Measurements from ENCODE around the gene CFHR2.
A peak's percentile ranks its signal among the peaks of the same experiment; 100 is the strongest.

Gene CFHR2

DNA sequence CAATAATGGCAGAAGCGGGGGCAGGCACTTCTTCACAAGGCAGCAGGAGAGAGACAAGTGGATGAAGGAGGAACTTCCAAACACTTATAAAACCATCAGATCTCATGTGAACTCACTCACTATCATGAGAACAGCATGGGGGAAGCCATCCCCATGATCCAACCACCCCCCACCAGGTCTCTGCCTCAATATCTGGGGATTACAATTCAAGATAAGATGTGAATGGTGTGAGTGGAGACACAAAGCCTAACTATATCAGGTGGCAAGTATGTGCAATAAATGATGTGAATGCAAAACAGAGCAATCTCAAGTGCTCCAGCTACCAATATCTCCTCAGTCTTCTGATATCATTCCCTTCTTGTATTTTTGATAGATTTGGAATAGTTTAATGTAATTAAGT lies 12.4 kb downstream of the CFHR2 start:
- Histone ChIP-seq H3K18ac (ENCODE audit: low read length) (no peak overlapping the region), H3K56ac (ENCODE audit: low read length) (no peak overlapping the region), H2AK5ac (ENCODE audit: low read length) (no peak overlapping the region), H2BK5ac (ENCODE audit: low read length) (no peak overlapping the region), H2BK120ac (ENCODE audit: low read depth, low read length) (no peak overlapping the region), H3K79me1 (ENCODE audit: low read length) (no peaks in the 10 kb centered on the region), H3K23ac (ENCODE audit: low read length) (no peak overlapping the region), H3K9ac (ENCODE audit: low read length) (no peak overlapping the region), H3K36me3 (ENCODE audit: control insufficient read depth, insufficient read depth, low read length) (no peaks in the 10 kb centered on the region), H3K4me3 (ENCODE audit: low read length) (no peak overlapping the region), H3K4me2 (ENCODE audit: low read length) (no peak overlapping the region), H3K4ac (ENCODE audit: low read depth, low read length) (no peak overlapping the region), H3K4me1 (ENCODE audit: control insufficient read depth, low read depth, low read length) (no peaks in the 10 kb centered on the region), H4K5ac (ENCODE audit: low read length) (no peak overlapping the region), H3K79me2 (ENCODE audit: control insufficient read depth, insufficient read depth, low read length) (no peaks in the 10 kb centered on the region), H4K8ac (ENCODE audit: low read depth, low read length) (no peak overlapping the region), H3K27me3 (ENCODE audit: insufficient read depth, low read length, poor library complexity) (no peaks in the 10 kb centered on the region), H2BK15ac (replicated peaks; ENCODE audit: low read depth) (no peak overlapping the region), H3K27ac (ENCODE audit: low read depth, low read length) (no peak overlapping the region)
- WGBS (ENCODE audit: extremely low coverage, insufficient coverage, low lambda C conversion rate): no CpG with 5 or more reads among the region's 1 CpG
- peak; percentile 71 for DNase-seq

DNA sequence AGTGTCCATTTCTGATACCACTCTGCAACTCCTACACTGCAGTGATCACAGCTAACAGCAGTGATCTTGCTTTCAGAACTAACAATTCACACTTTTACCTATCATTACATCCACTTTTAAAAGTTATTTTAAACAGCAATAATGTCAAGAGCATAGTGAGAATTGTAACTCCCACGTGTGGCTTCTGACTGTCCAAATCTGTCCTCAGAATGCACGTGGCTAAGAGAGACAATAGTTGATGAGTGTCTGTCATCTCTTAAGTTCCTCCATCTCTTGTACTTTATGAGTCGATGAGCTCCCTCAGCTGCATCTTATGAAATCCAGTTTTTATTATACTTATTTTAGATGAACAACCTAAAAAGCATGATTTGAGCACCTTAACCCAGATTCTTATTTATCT lies 17.3 kb downstream of the CFHR2 start:
- Histone ChIP-seq H2BK5ac (ENCODE audit: low read length) (no peak overlapping the region), H3K56ac (ENCODE audit: low read length) (no peak overlapping the region), H3K36me3 (ENCODE audit: control insufficient read depth, insufficient read depth, low read length) (no peaks in the 10 kb centered on the region), H3K27me3 (ENCODE audit: insufficient read depth, low read length, poor library complexity) (no peaks in the 10 kb centered on the region), H3K79me1 (ENCODE audit: low read length) (no peaks in the 10 kb centered on the region), H3K18ac (ENCODE audit: low read length) (no peak overlapping the region), H3K4me1 (ENCODE audit: control insufficient read depth, low read depth, low read length) (no peaks in the 10 kb centered on the region), H2AK5ac (ENCODE audit: low read length) (no peak overlapping the region), H4K5ac (ENCODE audit: low read length) (no peak overlapping the region), H4K8ac (ENCODE audit: low read depth, low read length) (no peak overlapping the region), H2BK15ac (replicated peaks; ENCODE audit: low read depth) (no peak overlapping the region), H3K4me2 (ENCODE audit: low read length) (no peak overlapping the region), H3K4ac (ENCODE audit: low read depth, low read length) (no peak overlapping the region), H2BK120ac (ENCODE audit: low read depth, low read length) (no peak overlapping the region), H3K4me3 (ENCODE audit: low read length) (no peak overlapping the region), H3K23ac (ENCODE audit: low read length) (no peak overlapping the region), H3K79me2 (ENCODE audit: control insufficient read depth, insufficient read depth, low read length) (no peaks in the 10 kb centered on the region), H3K9ac (ENCODE audit: low read length) (no peak overlapping the region), H3K27ac (ENCODE audit: low read depth, low read length) (no peak overlapping the region)
- no CpG with 5 or more reads among the region's 3 CpGs for WGBS (ENCODE audit: extremely low coverage, insufficient coverage, low lambda C conversion rate)
- no peak for DNase-seq

DNA sequence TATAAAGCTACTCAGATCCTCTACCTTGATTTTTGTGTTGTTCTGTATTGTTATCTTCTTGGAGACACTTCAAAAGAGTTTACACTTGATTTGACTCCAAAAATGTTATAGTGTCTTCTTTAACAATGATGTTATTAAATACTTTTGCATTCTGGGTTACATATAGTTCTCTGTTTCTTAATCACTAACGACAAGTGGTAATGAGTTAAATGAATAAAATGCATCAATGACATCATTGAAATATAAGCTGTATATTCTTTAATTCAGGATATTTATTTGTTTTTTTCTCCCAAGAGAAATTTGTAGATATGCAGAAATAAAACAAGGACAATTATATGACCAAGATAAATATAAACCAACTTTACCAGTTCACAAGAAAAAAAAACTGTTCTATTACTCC lies 26.6 kb downstream of the CFHR2 start:
- no peak for DNase-seq
- Histone ChIP-seq H3K23ac (ENCODE audit: low read length) (no peak overlapping the region), H2BK5ac (ENCODE audit: low read length) (no peak overlapping the region), H3K79me1 (ENCODE audit: low read length) (no peaks in the 10 kb centered on the region), H3K56ac (ENCODE audit: low read length) (no peak overlapping the region), H2AK5ac (ENCODE audit: low read length) (no peak overlapping the region), H3K4me3 (ENCODE audit: low read length) (no peak overlapping the region), H3K36me3 (ENCODE audit: control insufficient read depth, insufficient read depth, low read length) (no peaks in the 10 kb centered on the region), H3K4me1 (ENCODE audit: control insufficient read depth, low read depth, low read length) (no peaks in the 10 kb centered on the region), H4K5ac (ENCODE audit: low read length) (no peak overlapping the region), H3K4ac (ENCODE audit: low read depth, low read length) (no peak overlapping the region), H3K18ac (ENCODE audit: low read length) (no peak overlapping the region), H2BK15ac (replicated peaks; ENCODE audit: low read depth) (no peak overlapping the region), H3K9ac (ENCODE audit: low read length) (no peak overlapping the region), H2BK120ac (ENCODE audit: low read depth, low read length) (no peak overlapping the region), H3K27me3 (ENCODE audit: insufficient read depth, low read length, poor library complexity) (no peaks in the 10 kb centered on the region), H4K8ac (ENCODE audit: low read depth, low read length) (no peak overlapping the region), H3K4me2 (ENCODE audit: low read length) (no peak overlapping the region), H3K79me2 (ENCODE audit: control insufficient read depth, insufficient read depth, low read length) (no peaks in the 10 kb centered on the region), H3K27ac (ENCODE audit: low read depth, low read length) (no peak overlapping the region)
- WGBS (ENCODE audit: extremely low coverage, insufficient coverage, low lambda C conversion rate): no CpG with 5 or more reads among the region's 1 CpG

DNA sequence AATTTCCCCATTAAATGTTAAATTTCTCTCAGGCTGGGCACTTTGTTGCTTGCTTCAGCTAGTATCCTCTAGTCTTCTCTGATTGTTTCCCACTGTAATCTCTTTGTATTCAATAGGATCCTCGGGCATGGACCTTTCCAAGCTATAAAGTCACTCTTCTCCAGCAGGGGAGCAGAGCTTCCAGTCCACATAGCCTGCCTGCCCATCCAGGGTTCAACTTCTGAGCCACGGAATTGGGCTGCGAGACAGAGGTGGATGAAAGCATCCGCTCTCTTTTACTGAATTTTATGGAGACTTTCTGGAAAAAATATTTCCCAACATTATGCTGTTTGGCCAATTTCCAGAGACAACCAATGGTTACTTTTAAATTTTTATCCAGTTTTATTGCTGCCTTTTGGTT lies 32.7 kb downstream of the CFHR2 start:
- no peak overlapping the region for H2AK5ac ChIP-seq (ENCODE audit: low read length)
- no peaks in the 10 kb centered on the region for H3K79me2 ChIP-seq (ENCODE audit: control insufficient read depth, insufficient read depth, low read length)
- H4K8ac ChIP-seq (ENCODE audit: low read depth, low read length): no peak overlapping the region
- H3K4me3 ChIP-seq (ENCODE audit: low read length): no peak overlapping the region
- H3K27me3 ChIP-seq (ENCODE audit: insufficient read depth, low read length, poor library complexity): no peaks in the 10 kb centered on the region
- H4K5ac ChIP-seq (ENCODE audit: low read length): no peak overlapping the region
- no peak overlapping the region for H3K23ac ChIP-seq (ENCODE audit: low read length)
- no peak overlapping the region for H3K56ac ChIP-seq (ENCODE audit: low read length)
- H3K4ac ChIP-seq (ENCODE audit: low read depth, low read length): no peak overlapping the region
- H3K18ac ChIP-seq (ENCODE audit: low read length): no peak overlapping the region
- no CpG with 5 or more reads among the region's 4 CpGs for WGBS (ENCODE audit: extremely low coverage, insufficient coverage, low lambda C conversion rate)
- H3K4me2 ChIP-seq (ENCODE audit: low read length): no peak overlapping the region
- H2BK15ac ChIP-seq (replicated peaks; ENCODE audit: low read depth): no peak overlapping the region
- no peaks in the 10 kb centered on the region for H3K79me1 ChIP-seq (ENCODE audit: low read length)
- no peak overlapping the region for H3K9ac ChIP-seq (ENCODE audit: low read length)
- no peaks in the 10 kb centered on the region for H3K4me1 ChIP-seq (ENCODE audit: control insufficient read depth, low read depth, low read length)
- no peak overlapping the region for H2BK120ac ChIP-seq (ENCODE audit: low read depth, low read length)
- H3K27ac ChIP-seq (ENCODE audit: low read depth, low read length): no peak overlapping the region
- no peak overlapping the region for H2BK5ac ChIP-seq (ENCODE audit: low read length)
- H3K36me3 ChIP-seq (ENCODE audit: control insufficient read depth, insufficient read depth, low read length): no peaks in the 10 kb centered on the region
- no peak for DNase-seq

DNA sequence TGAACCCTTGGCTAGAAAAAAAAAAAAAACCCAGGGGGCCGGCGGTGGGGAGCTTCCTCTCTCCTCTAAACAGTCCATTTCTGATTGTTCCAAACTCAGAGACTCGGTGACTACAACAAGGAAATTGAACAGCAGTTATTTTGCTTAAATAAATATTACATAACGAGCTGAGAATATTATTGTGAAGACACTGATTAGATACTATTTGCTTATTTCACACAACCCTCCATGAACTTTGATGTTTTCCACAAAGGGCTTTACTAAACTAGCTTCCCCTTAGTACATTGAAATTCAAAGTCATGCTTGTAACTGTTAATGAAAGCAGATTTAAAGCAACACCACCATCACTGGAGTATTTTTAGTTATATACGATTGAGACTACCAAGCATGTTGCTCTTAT lies 33.7 kb downstream of the CFHR2 start, which contains the start of gene CFHR5:
TSS of gene CFHR5 (plus strand) at position 279 of the 400 bp plus-strand sequence. CDS start at position 388, 109 bp downstream.
- H2BK120ac ChIP-seq (ENCODE audit: low read depth, low read length): no peak within 1 kb of the TSS
- H4K8ac ChIP-seq (ENCODE audit: low read depth, low read length): no peak within 1 kb of the TSS
- H3K27me3 ChIP-seq (ENCODE audit: insufficient read depth, low read length, poor library complexity): no peaks in the 10 kb centered on the region
- H3K79me2 ChIP-seq (ENCODE audit: control insufficient read depth, insufficient read depth, low read length): no peaks in the 10 kb centered on the region
- H3K23ac ChIP-seq (ENCODE audit: low read length): no peak within 1 kb of the TSS
- H3K18ac ChIP-seq (ENCODE audit: low read length): no peak within 1 kb of the TSS
- H3K79me1 ChIP-seq (ENCODE audit: low read length): no peaks in the 10 kb centered on the region
- no peak within 1 kb of the TSS for H3K56ac ChIP-seq (ENCODE audit: low read length)
- H2AK5ac ChIP-seq (ENCODE audit: low read length): no peak within 1 kb of the TSS
- H3K4me3 ChIP-seq (ENCODE audit: low read length): no peak within 1 kb of the TSS
- H3K9ac ChIP-seq (ENCODE audit: low read length): no peak within 1 kb of the TSS
- no peak for DNase-seq
- H4K5ac ChIP-seq (ENCODE audit: low read length): no peak within 1 kb of the TSS
- H3K4me1 ChIP-seq (ENCODE audit: control insufficient read depth, low read depth, low read length): no peaks in the 10 kb centered on the region
- no peaks in the 10 kb centered on the region for H3K36me3 ChIP-seq (ENCODE audit: control insufficient read depth, insufficient read depth, low read length)
- no CpG with 5 or more reads among the region's 5 CpGs for WGBS (ENCODE audit: extremely low coverage, insufficient coverage, low lambda C conversion rate)
- no peak within 1 kb of the TSS for H3K27ac ChIP-seq (ENCODE audit: low read depth, low read length)
- H3K4me2 ChIP-seq (ENCODE audit: low read length): no peak within 1 kb of the TSS
- no peak within 1 kb of the TSS for H3K4ac ChIP-seq (ENCODE audit: low read depth, low read length)
- no peak within 1 kb of the TSS for H2BK15ac ChIP-seq (replicated peaks; ENCODE audit: low read depth)
- H2BK5ac ChIP-seq (ENCODE audit: low read length): no peak within 1 kb of the TSS

DNA sequence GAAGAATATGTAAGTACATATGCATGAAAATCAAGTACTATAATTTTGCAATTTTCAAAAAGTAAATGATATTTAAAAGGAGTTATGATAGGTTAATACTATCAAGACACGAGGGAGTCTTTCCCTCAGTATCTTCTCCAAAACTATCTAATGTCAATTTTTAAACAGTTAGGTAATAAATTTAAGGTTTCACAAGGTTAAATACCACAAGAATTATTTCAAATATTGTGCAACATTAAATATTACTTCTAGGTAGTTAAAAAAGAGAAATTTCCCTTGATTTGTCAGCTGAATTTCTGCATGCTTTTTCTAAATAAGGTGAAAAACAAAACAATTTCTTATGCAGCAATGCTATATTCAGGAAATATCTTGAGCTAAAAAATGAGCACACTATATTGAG lies 37.3 kb downstream of the CFHR2 start:
- Histone ChIP-seq H3K79me2 (ENCODE audit: control insufficient read depth, insufficient read depth, low read length) (no peaks in the 10 kb centered on the region), H4K8ac (ENCODE audit: low read depth, low read length) (no peak overlapping the region), H3K4me2 (ENCODE audit: low read length) (no peak overlapping the region), H2BK120ac (ENCODE audit: low read depth, low read length) (no peak overlapping the region), H3K27me3 (ENCODE audit: insufficient read depth, low read length, poor library complexity) (no peaks in the 10 kb centered on the region), H2BK15ac (replicated peaks; ENCODE audit: low read depth) (no peak overlapping the region), H3K36me3 (ENCODE audit: control insufficient read depth, insufficient read depth, low read length) (no peaks in the 10 kb centered on the region), H3K18ac (ENCODE audit: low read length) (no peak overlapping the region), H3K4me3 (ENCODE audit: low read length) (no peak overlapping the region), H3K23ac (ENCODE audit: low read length) (no peak overlapping the region), H3K4ac (ENCODE audit: low read depth, low read length) (no peak overlapping the region), H3K79me1 (ENCODE audit: low read length) (no peaks in the 10 kb centered on the region), H4K5ac (ENCODE audit: low read length) (no peak overlapping the region), H3K9ac (ENCODE audit: low read length) (no peak overlapping the region), H3K27ac (ENCODE audit: low read depth, low read length) (no peak overlapping the region), H3K4me1 (ENCODE audit: control insufficient read depth, low read depth, low read length) (no peaks in the 10 kb centered on the region), H2AK5ac (ENCODE audit: low read length) (no peak overlapping the region), H2BK5ac (ENCODE audit: low read length) (no peak overlapping the region), H3K56ac (ENCODE audit: low read length) (no peak overlapping the region)
- no CpG with 5 or more reads among the region's 1 CpG for WGBS (ENCODE audit: extremely low coverage, insufficient coverage, low lambda C conversion rate)
- no peak for DNase-seq

Measured in mesendoderm (in vitro differentiated cells).